ENCODE results near the gene CAP1. TPM values are rescaled to one million over a fixed set of nuclear protein-coding genes. Genes with fewer than 3 reads are reported as not detected.
A peak's percentile ranks its signal among the peaks of the same experiment; 100 is the strongest.

CAP1 gene
- total RNA-seq, 1 experiment from 2014 or later, result 255 TPM

DNA sequence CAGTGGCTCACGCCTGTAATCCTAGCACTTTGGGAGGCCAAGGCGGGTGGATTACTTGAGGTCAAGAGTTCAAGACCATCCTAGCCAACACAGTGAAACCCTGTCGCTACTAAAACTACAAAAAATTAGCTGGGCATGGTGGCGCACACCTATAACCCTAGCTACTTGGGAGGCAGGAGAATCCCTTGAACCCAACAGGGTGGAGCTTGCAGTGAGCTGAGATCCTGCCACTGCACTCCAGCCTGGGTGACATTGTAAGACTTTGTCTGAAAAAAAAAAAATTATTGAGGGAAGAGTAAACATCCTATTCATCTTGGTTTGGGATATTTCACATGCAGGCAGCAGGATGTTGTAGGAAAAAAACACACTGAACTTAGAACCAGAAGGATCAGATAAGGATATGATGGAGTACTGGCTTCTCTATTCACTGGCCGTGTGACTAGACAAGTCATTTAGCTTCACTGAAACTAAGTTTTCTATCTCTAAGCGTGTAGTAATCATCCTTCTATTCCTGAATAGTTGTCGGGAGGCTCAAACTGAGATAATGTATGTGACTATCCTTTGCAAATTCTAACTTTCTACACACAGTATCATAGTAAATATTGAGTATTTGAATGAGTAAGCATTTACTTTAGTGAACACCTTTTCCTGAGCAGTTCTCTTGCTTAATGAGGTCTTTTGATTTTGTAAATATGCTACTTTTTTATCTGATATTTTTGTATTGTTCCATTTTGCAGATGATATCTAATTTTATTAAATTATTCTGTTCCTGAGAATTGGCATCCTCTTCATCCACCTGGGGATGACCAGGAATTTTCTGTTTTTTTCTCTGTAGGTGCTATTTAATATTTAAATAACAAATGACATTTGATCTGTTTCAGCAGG is 18.2 kb downstream of the CAP1 start:
- H2BK20ac ChIP-seq (ENCODE audit: low read depth, low read length, poor library complexity, severe bottlenecking), result no peak overlapping the region
- peak overlapping the region; percentile 47 for H3K27ac ChIP-seq (ENCODE audit: insufficient read length, low read depth, low read length)
- no peak overlapping the region for H4K5ac ChIP-seq (ENCODE audit: insufficient read length, low read depth, low read length)
- Mint-ChIP-seq H3K27me3 (ENCODE audit: low read depth) (no peaks in the 10 kb centered on the region), H3K9me3 (no peaks in the 10 kb centered on the region), H3K4me1 (peaks cover 25 to 26% of the 10 kb centered on the region in 2 experiments), H3K27ac (peak overlapping the region; percentile 17 to 38 (median 20); a peak in 6 of 7 replicates), H3K36me3 (ENCODE audit: insufficient read depth in 1 of 3, low read depth in 3 of 3) (peaks cover 22 to 39% (median 32%) of the 10 kb centered on the region in 3 experiments), H3K4me3 (no peak overlapping the region; a peak in 1 of 5 replicates)
- H3T11ph ChIP-seq (ENCODE audit: low read length), result no peak overlapping the region
- H2BK15ac ChIP-seq (ENCODE audit: low read depth, low read length), result no peak overlapping the region
- H3K23ac ChIP-seq (ENCODE audit: insufficient read length, low read depth, low read length), result no peak overlapping the region
- no peaks in the 10 kb centered on the region for H3K23me2 ChIP-seq (ENCODE audit: insufficient read length, low read depth, low read length, poor library complexity, severe bottlenecking)
- no peaks in the 10 kb centered on the region for H3K9me3 ChIP-seq (ENCODE audit: control insufficient read depth, low read depth, low read length)
- no peak overlapping the region for H4K91ac ChIP-seq (ENCODE audit: insufficient read length, low read depth, low read length)
- H2AK5ac ChIP-seq (ENCODE audit: insufficient read length, low read length), result no peak overlapping the region
- DNase-seq, result no peak
- no peak overlapping the region for H3K56ac ChIP-seq (ENCODE audit: insufficient read length, low read depth, low read length)
- H3K9ac ChIP-seq (ENCODE audit: extremely low read depth, insufficient read length, low read length), result no peak overlapping the region
- H3K18ac ChIP-seq (ENCODE audit: insufficient read length, low read depth, low read length), result no peak overlapping the region
- H4K20me1 ChIP-seq (ENCODE audit: control insufficient read depth, insufficient read depth, insufficient read length), result no peaks in the 10 kb centered on the region
- H2BK120ac ChIP-seq (ENCODE audit: low read depth, low read length, poor library complexity, severe bottlenecking), result no peak overlapping the region
- H3K14ac ChIP-seq (ENCODE audit: insufficient read depth, low read length), result no peak overlapping the region
- no peaks in the 10 kb centered on the region for H3K27me3 ChIP-seq (ENCODE audit: insufficient read depth, low read length)
- H3K4me1 ChIP-seq (ENCODE audit: insufficient read depth, low read length), result peaks cover 4% of the 10 kb centered on the region; the same call in 1 of the 2 replicates
- H4K8ac ChIP-seq (replicated peaks; ENCODE audit: insufficient read length, low read depth, low read length), result no peak overlapping the region
- no peak overlapping the region for H2BK12ac ChIP-seq (ENCODE audit: insufficient read length, low read depth, low read length)
- H3K4ac ChIP-seq (ENCODE audit: low read depth, low read length), result no peak overlapping the region
- no CpG with 5 or more reads among the region's 7 CpGs for WGBS (ENCODE audit: extremely low coverage, insufficient read length, low lambda C conversion rate)
- peaks cover 5% of the 10 kb centered on the region; the same call in 1 of the 2 replicates for H3K79me2 ChIP-seq (ENCODE audit: insufficient read depth, low read length)
- TF ChIP-seq, protein P1, sequence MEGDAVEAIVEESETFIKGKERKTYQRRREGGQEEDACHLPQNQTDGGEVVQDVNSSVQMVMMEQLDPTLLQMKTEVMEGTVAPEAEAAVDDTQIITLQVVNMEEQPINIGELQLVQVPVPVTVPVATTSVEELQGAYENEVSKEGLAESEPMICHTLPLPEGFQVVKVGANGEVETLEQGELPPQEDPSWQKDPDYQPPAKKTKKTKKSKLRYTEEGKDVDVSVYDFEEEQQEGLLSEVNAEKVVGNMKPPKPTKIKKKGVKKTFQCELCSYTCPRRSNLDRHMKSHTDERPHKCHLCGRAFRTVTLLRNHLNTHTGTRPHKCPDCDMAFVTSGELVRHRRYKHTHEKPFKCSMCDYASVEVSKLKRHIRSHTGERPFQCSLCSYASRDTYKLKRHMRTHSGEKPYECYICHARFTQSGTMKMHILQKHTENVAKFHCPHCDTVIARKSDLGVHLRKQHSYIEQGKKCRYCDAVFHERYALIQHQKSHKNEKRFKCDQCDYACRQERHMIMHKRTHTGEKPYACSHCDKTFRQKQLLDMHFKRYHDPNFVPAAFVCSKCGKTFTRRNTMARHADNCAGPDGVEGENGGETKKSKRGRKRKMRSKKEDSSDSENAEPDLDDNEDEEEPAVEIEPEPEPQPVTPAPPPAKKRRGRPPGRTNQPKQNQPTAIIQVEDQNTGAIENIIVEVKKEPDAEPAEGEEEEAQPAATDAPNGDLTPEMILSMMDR (conservative IDR thresholded peaks at IDR 0.05), result no peak
- H2BK5ac ChIP-seq (ENCODE audit: insufficient read length, low read length), result no peak overlapping the region
- no peak overlapping the region for H3K4me2 ChIP-seq (ENCODE audit: insufficient read depth, insufficient read length, low read length)
- no peak overlapping the region for H2AFZ ChIP-seq (ENCODE audit: low read length)
- peaks cover 3% of the 10 kb centered on the region for H3K79me1 ChIP-seq (ENCODE audit: insufficient read depth, low read depth, low read length, poor library complexity, severe bottlenecking)
